CD4-positive, alpha-beta T cell treated with Interleukin-4 for 1 hour (primary cell): ENCODE data around the gene M6PR.

Experiments
- DNase-seq, 2 donors: peaks; one replicate each; pipeline ENCODE4 v3.0.0-alpha.2; 2020 to 2022

Gene M6PR

DNA sequence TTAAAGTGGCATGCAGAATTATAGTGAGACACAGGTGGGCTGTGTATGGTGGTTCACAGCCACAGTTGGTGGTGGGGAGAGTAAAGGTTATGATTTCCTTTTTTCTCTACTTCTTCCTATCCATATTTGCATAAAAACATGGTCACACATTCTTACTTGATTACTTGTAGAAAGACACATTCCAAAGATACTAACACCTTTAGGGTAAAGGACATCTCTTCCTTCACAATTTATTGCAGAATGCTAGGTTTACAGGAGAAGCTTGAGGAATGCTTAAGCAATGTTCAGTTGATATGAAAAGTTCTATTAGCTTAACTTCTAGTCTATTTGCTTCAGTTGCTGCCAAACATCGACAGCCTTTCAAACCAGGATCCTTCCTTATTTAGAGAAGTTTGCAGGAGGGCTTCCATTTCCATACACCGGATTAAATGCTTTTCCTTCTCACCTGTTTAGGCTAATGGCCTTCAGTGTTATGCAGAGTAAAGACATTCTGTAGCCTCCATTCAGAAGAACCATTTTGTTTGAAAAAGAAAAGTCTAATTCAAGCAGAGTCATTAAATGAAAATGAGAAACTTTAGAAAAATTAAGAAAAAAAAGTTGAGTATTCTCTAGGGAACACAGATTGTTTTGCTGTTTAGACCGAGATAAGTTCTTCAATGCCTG, 37.7 kb downstream of the M6PR start:
- no peak for DNase-seq

- DNase-seq: no peak
Observed at GRCh38 chr12:8909752-8910151, 39.7 kb downstream of the M6PR start.

DNA sequence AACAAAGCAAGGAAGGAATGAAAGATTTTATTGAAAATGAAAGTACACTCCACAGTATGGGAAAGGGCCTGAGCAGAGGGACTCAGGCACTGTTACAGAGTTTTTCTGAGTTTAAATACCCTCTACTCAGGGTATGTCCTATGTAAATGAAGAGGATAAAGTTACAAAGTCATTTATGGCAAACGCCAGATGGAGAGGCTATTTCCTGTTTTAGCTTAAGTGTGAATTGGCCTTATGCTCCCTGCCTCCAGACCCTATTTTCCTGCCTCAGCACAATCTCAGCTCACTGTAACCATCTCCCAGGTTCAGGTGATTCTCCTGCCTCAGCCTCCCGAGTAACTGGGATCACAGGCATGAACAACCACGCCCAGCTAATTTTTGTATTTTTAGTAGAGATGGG, 41.9 kb downstream of the M6PR start:
- DNase-seq: no peak

DNA sequence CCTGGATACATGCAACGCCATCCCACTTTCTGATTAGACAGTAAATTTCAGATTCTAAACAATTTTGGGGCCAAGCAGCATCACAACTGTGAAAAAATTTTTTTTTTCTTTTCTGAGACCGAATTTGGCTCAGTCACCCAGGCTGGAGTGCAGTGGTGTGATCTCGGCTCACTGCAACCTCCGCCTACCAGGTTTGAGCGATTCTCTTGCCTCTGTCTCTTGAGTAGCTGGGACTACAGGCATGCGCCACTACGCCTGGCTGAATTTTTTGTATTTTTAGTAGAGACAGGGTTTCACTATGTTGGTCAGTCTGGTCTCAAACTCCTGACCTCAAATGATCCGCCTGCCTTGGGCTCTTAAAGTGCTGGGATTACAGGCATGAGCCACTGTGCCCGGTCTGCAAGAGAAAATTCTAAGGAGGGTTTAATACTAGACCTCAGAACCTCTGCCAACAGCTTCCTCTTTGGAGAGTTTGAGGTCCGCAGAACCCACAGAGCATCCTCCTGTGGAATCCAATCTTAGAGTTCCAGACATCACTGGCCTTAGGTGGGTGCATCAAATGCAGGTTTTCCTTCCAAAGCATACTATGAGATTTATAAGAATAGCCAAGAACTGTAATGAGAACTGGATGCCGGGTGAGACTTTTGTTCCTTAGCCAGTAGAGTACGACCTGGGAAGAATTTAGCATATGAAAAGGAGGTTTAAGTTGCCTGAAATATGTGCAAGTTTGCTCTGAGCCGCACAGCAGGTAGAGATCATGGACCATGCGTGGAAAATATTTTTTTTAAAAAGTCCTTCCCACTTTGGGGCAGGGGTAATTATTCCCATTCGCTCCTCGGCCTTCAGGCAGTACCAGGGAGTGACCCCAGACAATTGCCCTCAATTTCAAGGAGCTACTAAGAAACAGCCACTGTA, 42.9 kb downstream of the M6PR start:
- no peak for DNase-seq

- DNase-seq: no peak
Observed at GRCh38 chr12:8905546-8905945, 43.9 kb downstream of the M6PR start.

DNA sequence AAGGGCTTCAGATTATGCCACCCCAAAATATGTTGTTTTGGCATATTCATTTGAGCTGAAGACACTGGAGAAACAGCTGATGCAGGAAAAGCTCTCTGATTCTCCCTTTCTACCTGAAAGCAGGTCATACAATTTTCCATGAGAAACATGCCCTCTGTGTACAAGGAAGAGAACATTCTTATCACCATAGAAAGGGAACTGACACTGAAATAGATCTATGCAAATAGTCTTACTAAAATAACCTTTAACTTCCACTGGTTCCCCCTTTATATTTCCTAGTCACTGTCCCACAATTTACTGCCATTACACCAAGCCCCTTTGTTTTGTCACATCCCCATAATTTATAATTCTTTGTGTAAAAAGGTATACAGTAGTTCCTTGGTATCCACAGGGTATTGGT, 44.8 kb downstream of the M6PR start:
- DNase-seq: no peak

DNA sequence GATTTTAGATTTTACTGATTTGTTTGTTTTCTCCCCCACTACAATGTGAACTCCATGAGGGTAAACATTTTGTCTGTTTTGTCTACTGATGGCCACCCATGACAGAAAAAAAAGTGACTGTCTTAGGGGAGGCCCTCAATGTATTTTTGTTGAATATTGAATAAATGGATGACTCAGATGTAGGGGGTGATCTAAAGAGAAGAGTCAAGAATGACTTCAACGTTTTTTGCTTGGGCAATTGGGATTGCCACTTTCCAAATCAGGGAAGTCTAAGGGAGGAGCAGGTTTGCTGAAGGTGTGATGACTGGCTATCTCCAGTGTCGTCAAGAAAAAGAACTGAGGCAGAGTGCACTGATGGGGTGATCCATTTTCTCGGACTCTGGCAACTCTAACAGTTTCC, 45.8 kb downstream of the M6PR start:
- no peak for DNase-seq

GRCh38 chr12:8902703-8903102, 46.7 kb downstream of the M6PR start:
- DNase-seq: peak in 1 of 2 donors; percentile 42

- DNase-seq: no peak
Observed at GRCh38 chr12:8899830-8900229, 49.6 kb downstream of the M6PR start.

- DNase-seq: no peak
Observed at GRCh38 chr12:8897081-8897480, 52.4 kb downstream of the M6PR start.

GRCh38 chr12:8894986-8895385, 54.5 kb downstream of the M6PR start:
- DNase-seq: no peak

- DNase-seq: no peak
Observed at GRCh38 chr12:8894378-8894777, 55.1 kb downstream of the M6PR start.

DNA sequence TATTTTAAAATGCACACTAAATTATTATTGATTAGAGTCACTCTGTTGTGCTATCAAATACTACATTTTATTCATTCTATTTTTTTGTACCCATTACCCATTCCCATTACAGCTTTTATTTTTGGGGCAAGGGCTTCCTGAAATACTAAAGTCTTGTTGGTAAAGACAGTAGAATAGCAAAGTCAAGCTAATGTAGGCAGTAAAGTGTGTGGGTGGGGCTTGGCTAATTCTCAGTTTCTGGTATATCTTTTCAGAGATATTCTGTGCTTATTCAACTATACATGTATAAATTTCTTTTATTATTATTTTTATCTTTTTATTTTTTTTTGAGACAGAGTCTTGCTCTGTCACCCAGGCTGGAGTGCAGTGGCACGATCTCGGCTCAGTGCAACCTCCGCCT, 57.5 kb downstream of the M6PR start:
- no peak for DNase-seq
